Tongue (tissue), 2 donors: Measurements from ENCODE around the gene CLDN5. TPM values are rescaled to one million over a fixed set of nuclear protein-coding genes. Genes with fewer than 3 reads are reported as not detected.

Experiments used
- DNase-seq: peaks from one replicate; pipeline ENCODE4 v3.0.0-alpha.2; 2015
- total RNA-seq: library from RNA; depleted of rRNA; stranded (reverse); fragments of >200 nt; gene quantifications from one replicate; pipeline ENCODE4 v1.2.3, GENCODE V29; 2014

CLDN5 gene, protein sequence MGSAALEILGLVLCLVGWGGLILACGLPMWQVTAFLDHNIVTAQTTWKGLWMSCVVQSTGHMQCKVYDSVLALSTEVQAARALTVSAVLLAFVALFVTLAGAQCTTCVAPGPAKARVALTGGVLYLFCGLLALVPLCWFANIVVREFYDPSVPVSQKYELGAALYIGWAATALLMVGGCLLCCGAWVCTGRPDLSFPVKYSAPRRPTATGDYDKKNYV
- 147 TPM for total RNA-seq

DNA sequence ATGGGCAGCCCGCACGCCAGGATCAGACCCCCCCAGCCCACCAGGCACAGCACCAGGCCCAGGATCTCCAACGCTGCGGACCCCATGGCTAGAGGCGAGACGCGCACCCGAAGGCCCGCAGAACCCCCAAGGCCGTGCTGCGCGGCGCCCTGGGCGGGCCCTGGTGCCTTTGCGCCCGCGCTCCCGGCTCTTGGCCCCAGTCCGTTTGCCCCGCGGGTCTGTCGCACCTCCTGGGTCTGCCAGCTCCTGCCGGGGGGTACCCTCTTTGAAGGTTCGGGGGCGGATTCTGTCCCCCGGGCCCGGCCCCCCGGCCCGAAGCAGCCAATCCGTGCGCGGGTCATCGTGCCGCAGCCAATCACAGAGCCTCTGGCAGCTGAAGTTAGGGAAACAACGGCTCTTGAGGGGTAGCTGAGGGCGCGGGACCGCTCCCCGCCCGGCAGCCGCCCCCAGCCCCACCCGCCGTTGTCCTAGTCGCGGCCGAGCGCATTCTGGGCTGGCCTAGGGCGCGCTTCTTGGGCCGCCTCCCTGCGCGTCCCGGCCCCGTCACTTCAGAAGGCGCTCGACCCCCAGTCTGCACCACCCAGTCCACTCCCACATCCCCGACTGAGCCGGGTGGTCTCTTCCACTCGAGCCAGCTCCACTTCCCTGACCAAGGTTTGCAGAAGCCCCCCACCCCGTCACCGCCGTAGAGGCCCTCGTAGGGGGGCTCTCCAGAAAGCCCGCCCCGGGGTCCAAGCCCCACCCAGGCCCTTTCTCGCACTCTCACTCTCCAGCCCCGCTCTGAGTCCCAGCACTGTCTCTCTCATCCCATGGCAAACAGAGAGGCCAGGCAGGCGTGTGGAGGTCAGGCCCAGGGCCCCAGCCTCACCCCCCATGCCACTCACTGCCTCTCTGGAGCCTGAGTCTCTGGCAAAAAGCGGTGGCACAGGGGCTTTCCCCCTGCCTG, at the start of gene CLDN5:
Gene CLDN5, minus strand, starts transcription at position 241 of the 946 bp plus-strand sequence. Its CDS starts 155 bp downstream, at position 86.
- peak; percentile 68 for DNase-seq

DNA sequence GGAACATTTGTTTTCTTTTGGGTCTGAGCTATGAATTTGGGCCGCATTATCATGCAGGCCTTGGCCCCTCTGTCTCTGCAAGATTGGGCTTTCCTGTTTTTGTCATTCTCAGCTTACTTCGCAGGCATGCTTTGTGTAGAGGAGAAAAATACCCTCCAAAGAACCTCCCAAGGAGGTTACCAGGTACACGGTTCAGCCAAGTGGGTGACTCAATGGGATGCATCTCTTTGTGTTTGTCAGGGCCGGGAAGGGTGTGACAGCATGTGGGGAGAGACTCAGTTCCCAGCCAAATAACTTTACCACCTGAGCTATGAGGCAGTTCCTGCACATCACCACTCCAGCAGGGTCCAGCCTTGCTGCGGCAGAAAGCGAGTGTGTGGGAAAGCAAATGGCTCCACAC, 47.8 kb upstream of the CLDN5 start:
- no peak for DNase-seq

DNA sequence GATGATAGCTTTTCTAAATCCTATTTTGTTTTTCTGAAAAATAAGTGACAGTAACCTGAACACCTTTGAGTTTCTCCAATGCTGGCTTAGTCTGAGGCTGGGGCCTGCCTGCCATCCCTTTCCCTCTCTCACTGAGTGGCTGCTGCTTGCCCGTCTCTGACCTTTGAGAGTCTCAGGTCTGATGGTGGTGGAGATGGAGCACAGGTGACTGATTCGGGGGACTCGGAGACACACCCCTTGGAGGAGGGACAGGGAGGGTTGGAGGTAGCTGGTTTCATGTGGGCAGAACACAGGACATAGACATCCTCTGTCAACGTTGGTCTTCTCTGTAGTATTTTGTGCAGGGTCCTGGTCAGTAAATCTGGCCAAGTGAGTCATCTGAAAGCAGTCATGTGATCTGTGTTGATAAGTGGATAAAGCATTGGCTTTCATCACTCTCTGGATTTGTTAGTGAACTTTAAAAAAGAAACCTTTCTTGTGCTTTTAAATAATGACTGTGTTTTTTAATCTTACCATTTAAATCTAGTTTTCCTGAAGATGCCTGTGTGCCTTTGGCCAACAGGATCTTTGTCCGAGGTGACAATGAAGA, 47.1 kb upstream of the CLDN5 start:
- DNase-seq, result no peak

DNA sequence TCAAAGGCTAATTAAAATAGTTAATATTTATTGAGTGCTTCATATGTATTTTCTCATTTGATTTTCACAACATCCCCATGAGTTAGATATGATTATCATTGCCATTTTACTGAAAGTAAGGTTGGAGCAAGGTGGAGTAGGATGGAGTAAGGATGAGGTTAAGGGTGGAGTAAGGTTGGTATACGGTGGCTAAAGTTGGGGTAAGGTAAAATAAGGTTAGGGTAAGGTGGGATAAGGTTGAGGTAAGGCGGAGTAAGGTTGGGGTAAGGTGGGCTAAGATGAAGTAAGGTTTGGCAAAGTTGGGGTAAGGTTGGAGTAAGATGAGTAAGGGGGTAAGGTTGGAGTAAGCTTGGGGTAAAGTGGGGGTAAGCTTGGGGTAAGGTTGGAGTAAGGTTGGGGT, 45.8 kb upstream of the CLDN5 start:
- no peak for DNase-seq

DNA sequence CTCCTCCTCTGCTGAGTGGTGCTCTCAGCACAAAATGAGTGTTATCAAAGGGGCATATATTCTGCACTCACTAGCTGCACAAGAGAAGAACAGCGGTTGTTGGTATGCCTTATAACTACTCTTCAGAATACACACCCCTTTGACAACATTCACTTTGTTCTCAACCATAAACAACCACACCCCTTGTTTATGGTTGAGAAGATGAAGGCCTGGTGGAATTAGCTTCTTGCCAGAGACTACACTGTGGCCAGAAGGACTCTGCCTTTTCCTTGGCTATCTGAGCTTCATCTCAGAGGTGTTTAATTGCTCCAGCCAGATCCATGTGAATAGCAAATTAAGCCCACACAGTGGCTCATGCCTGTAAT, 45.0 kb upstream of the CLDN5 start:
- DNase-seq, result no peak

DNA sequence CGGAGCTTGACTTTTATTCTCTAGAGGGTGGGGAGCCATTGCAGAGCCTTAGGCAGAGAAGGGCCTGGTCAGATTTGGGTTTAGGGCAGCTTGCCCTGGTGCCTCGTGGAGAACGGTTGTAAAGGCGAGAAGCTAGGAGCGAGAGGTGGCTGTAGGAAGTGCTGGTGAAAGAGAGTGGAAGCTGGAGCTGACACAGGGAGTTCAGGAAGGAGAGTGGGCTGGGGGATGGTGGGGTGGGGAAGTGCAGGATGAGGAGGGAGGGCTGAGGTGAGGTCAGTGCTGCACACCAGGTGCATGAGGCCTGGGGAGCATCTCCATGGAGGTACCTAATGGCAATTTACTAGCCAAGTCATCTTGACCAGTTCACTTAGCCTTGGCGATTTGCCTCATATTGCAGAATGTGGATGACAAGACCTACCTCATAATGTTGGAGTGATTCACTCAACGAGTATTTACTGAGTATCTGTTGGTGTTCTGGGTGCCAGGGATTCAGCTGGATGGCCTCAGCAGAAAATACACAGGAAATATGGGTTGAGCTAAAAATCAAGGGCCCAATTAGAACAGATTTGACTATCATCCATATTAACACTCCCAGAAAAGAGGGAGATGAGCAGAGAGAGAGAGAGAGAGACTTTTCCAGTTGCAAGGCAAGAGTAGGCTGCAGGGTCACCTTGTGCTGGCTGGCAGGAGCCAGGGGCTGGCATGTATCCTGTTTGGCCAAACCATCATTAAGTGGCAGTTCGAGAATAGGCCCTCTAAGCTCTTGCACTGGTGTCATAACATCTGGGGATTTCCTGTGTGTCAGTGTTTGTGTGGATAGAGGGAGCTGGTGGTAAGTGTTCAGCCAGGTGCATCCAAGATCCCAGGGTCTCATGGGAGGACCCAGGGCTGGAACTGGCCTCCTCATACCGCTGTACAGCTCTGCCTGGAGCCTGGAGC, 44.4 kb upstream of the CLDN5 start:
- no peak for DNase-seq

DNA sequence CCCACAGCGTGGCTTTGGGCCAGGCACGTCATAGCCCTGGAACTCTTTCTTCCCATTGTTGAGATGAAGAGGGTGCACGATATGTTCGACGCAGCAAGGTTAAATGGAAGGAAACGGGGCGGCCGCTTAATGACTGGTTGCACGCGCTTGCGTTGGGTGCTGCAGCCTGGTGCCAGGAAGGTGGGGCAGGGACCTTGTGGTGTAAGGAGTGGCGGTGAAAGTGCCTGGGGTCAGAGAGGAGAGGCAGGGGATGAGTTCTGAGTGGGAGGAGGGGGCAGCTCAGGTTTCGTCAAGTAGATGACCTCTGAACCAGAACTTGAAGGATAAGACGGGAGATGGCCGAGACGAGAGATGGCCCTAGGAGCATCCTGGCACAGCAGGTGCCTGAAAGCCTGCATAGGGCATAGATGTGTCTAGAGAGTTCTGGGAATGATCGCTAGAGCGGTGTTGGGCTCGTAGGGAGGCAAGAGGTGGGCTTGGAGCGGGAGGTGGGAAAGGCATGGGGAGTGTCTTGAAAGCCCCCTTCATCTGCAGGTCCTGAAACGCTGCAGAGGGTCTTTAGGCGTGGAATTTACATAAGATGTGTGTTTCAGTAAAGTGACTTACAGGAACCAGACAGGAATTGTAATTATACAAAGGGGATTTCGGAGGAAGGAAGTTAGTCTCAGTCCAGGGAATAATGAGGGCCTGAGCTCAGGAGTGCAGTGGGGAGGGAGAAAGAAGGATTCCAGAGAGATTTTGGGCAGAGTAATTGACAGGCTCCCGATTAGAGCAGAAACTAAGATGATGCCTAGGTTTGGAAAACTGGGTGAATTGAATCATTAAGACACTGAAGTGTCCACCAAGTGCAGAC, 43.2 kb upstream of the CLDN5 start:
- DNase-seq, result no peak

DNA sequence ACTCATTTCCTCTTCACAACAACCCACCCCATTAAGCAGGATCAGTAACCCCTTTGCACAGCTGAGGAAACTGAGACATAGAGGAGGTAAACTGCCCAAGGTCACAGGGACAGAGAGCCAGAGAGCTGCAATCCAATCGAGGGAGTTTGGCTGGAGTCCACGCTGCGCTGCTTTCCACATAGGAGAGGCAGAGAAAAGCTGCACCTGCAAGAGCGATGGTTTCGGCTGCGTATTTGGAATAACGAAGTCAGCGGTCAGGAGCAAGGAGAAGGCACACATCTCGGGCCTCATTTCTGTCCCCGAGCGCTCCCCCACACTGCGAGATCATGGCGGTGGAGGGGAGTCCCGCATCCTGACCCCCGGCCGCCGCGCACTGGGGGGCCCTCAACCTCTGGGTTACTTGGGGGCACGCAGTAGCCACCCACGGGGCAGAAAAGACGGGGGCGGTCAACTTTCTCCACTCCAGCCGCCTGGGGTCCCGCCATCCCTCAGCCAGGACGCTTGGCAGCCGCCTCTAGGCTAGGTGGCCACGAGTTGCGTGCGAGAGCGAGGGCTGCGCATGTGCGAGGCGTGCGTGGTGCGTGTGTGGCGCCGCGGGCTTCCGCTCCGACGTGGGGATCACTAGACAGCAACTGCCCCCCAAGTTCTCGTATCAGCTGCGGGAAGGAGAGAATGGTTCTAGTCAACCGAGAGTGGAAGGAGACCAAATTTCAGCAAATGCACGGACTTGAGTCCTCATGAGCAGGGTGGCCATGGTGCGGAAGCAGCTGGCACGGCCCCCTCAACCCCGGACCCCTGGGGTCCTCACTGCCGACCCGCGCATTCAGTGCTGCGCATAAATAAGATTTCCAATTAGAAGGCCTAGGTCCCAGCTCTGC, 42.3 kb upstream of the CLDN5 start:
- DNase-seq, result no peak

DNA sequence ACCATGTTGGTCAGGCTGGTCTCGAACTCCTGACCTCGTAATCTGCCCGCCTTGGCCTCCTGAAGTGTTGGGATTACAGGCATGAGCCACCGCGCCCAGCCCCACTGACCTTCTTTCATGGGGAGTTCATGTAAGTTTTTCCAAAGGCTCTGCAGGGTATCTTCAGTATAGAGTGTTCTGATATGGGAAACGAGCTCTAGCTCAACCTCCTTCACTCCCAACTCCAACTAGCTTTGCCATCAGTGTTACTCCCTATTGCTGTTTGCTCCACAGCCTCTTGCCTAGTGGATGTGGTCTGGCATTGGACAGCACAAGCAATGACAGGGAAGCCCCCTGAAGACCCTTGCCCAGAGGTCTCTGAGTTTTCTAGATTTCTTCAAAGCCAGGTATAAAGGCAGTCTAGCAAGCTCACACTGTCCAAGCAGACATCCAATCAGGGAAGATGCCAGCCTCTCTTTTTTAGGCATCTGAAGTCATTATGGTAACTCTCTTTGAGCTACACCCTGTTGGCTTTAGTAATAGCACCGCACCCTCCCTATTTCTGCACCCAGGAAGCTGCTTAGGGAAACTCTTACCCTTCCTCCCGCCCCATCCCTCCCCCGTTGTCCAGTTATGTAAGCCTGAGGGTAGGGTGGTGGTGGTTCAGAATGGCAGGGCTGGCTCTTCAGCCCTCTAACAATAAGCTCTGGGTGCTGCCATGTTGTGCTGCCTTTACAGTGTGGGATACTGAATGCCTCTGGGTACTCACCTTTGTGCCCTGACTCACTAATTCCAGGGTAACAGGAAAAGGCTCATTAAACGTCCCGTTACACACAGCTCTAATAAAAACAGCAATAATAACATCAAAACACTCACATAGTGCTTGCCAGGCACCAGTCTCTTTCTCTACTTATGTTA, 41.4 kb upstream of the CLDN5 start:
- DNase-seq, result no peak

DNA sequence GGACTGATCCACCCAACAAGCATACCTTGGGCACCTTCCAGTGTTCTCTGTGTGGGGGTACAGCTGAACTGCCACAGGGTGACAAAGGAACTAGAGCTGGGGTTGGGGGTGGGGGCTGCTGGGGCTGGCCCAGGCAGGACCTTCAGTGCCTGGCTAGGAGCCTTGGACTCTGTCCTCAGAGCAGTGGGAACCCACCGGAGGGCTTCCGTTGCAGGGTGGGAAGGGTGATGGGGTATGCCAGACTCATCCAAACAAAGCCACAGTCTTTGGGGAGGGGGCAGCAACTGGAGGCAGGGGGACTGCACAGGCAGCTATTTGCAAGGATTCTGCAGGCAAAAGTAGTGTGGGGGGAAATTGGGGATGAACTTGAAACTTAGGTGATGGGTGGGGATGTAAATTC, 35.7 kb upstream of the CLDN5 start:
- no peak for DNase-seq

DNA sequence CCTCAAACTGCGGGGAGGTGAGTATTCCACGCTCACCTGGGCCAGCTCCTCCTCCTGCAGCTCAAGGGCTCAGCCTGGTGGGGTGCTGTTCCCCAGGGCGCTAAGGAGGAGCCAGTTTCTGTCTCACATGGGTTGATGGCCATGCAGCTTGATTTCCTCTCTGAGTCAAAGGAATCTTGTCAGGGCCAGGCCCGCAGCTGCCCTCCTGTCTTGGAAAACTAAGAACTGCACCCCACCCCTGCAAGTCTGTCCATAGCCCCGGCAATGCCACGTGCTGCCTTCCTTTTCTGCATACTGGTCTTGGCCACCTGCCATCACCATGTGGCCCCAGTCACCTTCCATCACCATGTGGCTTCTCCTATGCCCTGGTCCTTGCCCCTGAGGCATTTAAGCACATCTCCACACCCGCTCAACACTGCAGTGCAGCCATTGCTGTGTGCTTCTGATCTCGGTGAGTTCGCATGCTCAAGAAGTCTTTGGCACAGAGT, 35.2 kb upstream of the CLDN5 start:
- peak; percentile 13 for DNase-seq

DNA sequence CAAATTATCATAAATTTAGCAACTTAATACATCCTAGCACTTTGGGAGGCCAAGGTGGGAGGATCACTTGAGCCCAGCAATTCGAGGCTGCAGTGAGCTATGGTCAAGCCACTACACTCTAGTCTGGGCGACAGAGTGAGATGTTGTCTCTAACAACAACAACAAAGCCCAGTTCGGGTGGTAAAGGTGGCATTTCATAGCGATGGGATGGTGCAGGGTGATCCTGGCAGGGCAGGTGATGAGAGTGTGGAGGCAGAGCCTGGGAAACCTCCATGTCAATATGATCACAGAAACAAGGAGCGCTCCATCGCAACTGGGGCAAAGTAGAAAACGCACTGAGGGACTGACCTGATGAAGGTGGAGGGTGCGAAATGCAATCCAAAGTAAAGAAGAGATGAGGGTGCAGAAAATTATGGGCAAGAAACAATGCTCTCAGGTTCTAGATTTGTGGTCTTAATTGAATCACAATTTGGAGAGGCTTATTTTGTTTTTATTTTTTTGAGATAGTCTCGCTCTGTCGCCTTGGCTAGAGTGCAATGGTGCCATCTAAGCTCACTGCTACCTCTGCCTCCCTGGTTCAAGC, 32.8 kb upstream of the CLDN5 start:
- DNase-seq, result no peak

DNA sequence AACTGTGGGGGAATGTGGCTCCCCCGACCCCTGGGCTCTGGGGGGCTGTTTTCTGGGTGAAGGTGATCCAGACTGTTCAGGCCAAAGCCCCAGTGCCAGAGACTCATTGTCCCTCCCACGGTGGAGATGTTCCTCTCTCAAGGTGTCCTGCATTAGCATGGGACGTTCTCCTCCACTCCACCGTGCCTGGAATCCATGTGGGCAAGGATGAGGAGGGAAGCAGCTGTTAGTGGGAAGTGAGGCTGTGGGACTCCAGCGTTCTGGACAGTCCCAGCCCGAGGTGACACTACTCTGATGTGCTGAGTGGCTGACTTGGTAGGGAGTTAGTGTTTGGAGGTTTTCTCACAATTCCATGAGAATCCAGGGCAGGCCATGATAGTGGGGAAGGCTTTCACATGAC, 31.4 kb upstream of the CLDN5 start:
- DNase-seq, result no peak

DNA sequence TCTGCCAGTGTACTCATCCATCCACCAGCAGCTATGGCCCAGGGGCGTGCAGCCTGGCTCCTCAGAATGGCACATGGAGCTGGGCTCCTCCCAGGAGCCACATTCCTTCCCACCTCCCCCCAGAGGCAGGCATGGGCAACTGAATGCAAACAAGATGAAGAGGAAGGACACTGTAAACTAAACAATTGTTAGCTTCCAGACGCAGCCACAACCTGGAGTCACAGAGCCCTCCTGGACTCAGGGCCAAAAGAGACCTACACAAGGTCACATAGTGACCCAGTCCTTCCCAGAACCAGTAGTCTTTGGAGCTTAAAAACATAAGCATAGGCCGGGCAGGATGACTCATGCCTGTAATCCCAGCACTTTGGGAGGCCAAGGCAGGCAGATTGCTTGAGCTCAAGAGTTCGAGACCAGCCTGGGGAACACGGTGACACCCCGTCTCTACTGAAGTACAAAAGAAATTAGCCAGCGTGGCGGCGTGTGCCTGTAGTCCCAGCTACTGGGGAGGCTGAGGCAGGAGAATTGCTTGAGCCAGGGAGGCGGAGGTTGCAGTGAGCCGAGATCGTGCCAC, 30.7 kb upstream of the CLDN5 start:
- DNase-seq, result no peak

DNA sequence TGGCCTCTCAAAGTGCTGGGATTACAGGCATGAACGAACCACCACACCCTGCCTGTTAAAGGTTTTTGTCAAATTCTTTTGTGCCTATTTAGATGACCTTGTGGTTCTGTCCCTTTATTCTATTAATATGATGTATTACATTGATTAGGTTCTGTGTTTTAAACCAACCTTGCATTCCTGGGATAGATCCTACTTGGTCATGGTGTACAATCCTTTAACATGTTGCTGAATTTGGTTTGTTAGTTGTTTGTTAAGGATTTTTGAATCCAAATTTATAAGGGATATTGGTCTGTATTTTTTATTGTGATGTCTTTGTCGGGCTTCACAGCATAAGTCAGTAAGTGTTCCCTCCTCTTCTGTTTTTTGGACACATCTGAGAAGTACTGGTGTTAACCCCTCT, 29.0 kb upstream of the CLDN5 start:
- DNase-seq, result no peak

DNA sequence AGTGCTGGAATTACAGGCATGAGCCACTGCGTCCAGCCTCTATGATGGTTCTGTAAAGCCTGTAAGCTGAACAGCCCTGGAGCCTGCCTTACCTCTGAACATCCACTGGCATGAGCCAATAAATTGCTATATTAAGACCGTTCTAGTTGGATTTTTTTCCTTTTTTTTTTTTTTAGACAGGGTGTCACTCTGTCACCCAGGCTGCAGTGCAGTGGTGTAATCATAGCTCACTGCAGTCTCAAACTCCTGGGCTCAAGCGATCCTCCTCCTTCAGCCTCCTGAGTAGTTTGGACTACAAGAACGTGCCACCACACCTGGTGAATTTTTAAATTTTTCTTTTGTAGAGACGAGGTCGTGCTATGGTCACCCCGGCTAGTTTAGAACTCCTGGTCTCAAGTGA, 26.2 kb upstream of the CLDN5 start:
- no peak for DNase-seq

DNA sequence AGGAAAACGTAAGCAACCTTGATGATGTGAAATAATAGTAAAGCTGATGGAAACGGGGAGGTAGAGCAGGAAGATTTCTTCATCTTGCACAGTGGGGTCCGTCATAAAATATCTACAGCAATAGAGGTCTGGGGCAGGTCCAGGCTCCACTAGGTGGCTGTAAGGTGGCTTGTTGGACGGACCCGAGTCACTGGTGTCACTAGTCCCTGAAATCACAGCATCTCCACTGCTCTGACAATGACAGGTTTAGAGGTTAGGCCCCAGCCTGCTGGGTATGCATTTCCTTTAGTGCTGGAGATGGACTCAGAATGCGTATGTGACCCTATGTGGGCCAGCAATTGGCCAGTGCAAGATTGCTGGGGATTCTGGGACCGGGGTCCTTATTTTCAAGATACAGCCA, 25.2 kb upstream of the CLDN5 start:
- no peak for DNase-seq

DNA sequence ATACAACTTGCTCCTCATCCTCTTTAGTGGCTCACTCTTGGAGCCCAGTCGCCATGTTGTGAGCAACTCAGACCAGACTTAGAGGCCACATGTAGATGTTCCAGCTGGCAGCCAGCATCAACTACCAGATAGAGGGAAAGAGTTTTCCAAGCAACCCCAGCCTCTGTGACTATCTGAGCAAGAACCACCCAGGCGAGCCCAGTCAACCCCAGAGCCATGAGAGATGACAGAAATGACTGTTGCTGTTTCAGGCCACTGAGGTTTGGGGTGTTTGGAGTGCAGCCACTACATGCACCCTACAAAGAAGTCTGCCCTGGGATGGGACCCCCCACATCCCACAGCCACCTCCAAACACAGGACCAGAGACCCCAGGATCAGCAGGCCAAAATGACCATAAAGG, 24.8 kb upstream of the CLDN5 start:
- no peak for DNase-seq
